ENCODE data around the gene UGDH.

DNA sequence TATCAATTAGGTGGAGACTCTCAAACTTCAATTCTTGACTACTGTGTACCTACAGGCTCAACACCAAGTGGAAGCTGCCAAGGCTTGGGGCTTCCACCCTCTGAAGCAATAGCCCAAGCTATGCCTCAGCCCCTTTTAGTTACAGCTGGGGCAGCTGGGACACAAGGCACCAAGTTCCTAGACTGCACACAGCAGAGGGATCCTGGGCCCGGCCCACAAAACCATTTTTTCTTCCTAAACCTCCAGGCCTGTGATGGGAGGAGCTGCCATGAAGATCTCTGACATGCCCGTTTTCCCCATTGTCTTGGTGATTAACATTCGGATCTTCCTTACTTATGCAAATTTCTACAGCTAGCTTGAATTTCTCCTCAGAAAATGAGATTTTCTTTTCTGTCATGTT, 3.4 kb upstream of the UGDH start:
- TF ChIP-seq FOXM1 (IDR thresholded peaks at IDR 0.05; ENCODE audit: low read depth, low read length): no peak
- TF ChIP-seq POLR2A (IDR thresholded peaks at IDR 0.05; ENCODE audit: low read depth, low read length): no peak
- no peak for TF ChIP-seq POLR2AphosphoS5 (IDR thresholded peaks at IDR 0.05; ENCODE audit: low read length)
- TF ChIP-seq CTCF (IDR thresholded peaks at IDR 0.05 in 2 of 3, conservative IDR thresholded peaks at IDR 0.05 in 1 of 3; ENCODE audit: control insufficient read depth in 2 of 3, extremely low read depth in 1 of 3, insufficient read depth in 1 of 3, low read depth in 3 of 3, low read length in 3 of 3): no peak
- TF ChIP-seq CREM (IDR thresholded peaks at IDR 0.05; ENCODE audit: low read depth): no peak
- no peak for TF ChIP-seq RAD21 (IDR thresholded peaks at IDR 0.05; ENCODE audit: insufficient read depth, low read depth, low read length)
- no peak for TF ChIP-seq SIN3A (IDR thresholded peaks at IDR 0.05; ENCODE audit: low read depth, low read length)

Data from GM12878 (cell line).